GM21825 (cell line): ENCODE results near the gene OR13C8.
"Not testable (repeated sequence)": the region's sequence is repeated elsewhere in the genome, so short reads cannot be mapped to it uniquely, and the experiment has no call there.

ENCODE experiments used
- ATAC-seq: cut with Tn5 transposase; IDR thresholded peaks from one replicate; pipeline ENCODE4 v1.9.1; 2021; ENCODE audit warnings: mild to moderate bottlenecking, moderate library complexity; ENCODE audit not compliant: unreplicated experiment

Gene OR13C8

DNA sequence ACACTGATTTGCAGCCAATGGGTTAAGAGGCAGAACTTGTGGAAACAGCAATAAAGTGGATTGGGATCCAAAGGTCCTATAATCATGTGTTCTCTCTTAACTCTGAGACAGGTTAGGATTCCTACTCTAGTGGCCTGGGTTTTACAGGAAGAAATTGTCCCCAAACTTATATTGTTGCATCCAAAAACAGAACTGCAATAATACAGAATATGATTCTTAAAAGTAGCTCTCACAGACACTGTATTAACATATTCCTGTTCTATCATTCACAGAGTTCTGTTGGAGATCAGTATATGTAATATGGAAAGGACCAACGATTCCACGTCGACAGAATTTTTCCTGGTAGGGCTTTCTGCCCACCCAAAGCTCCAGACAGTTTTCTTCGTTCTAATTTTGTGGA, at the start of gene OR13C8:
TSS of gene OR13C8 (plus strand) at position 301 of the 400 bp plus-strand sequence. CDS start at position 301, 0 bp downstream.
- ATAC-seq: no peak

GRCh38 chr9:104520241-104520640, 48.7 kb upstream of the OR13C8 start:
- ATAC-seq: not testable (repeated sequence)

- ATAC-seq: no peak
Observed at GRCh38 chr9:104527109-104527508, 41.9 kb upstream of the OR13C8 start, which contains the start of gene OR13C4. TSS of gene OR13C4 (minus strand) at chr9:104527209. CDS start at chr9:104527209, 0 bp downstream.

- ATAC-seq: no peak
Observed at GRCh38 chr9:104536756-104537155, 32.2 kb upstream of the OR13C8 start, which contains the start of gene OR13C3. TSS of gene OR13C3 (minus strand) at chr9:104536856. CDS start at chr9:104536723, 133 bp downstream.

DNA sequence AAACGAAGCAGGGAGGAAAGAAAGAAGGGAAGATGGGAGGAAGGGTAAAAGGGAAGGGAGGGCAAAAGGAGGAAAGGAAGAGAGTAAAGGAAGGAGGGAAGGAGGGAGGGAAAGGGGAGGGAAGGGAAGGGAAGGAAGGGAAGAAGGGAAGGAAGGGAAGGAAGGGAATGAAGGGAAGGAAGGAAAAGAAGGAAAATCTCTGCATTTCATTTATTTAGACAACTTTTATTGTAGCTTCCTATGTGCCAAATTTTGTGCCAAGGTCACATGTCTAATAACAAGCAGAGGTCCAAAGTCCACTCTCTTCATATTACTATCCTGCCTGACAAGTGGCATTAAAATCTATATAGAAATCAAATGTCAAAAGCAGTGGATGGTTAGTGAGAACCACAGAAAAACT, 29.7 kb upstream of the OR13C8 start:
- no peak for ATAC-seq

DNA sequence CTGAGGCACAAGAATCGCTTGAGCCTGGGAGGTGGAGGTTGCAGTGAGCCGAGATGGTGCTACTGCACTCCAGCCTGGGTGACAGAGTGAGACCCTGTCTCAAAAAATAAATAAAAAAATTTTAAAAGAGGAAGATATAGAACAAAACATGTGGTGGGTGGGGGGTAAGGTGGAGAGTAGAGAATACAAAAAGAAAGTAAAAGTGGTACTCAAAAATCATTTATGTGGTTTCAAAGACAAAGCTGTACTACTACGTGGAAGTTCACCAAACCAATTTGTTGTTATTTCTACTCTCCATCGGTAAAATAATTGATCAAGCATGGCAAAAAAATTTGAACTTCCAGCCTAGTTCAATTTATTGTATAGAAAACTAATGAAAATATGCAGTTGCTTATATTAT, 24.3 kb upstream of the OR13C8 start:
- no peak for ATAC-seq

DNA sequence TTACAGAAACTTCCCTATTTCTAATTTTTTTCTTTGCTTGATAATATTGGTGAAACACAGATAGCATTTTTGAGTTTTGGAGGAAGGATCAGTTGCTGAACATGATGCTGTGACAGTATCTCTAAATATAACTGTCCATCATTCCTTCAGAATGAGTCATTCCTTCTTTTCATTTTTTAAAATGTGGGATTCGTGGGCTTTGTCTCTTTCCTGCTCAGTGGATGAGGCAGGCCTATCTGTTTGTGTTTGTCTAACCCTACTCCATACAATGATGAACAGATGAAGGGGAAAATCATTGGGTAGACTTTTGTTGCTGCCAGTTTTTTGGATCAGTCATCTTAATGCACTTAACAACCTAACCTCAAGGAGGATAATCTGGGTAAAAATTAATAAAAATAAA, 15.7 kb upstream of the OR13C8 start:
- ATAC-seq: no peak

DNA sequence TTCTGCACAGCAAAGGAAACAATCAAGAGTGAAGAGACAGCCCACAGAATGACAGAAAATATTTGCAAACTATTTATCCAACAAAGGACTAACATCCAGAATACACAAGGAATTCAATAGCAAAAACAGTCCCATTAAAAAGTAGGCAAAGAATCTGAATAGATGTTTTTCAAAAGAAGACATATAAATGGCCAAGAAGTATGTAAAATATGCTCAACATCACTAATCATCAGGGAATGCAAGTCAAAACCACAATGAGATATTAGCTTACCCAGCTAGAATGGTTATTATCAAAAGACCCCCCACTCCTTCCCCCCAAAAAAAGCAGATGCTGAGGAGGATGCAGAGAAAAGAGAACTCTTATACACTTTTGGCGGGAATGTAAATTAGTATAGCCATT, 13.4 kb upstream of the OR13C8 start:
- ATAC-seq: no peak

GRCh38 chr9:104556830-104557634, 11.9 kb upstream of the OR13C8 start:
- no peak for ATAC-seq

DNA sequence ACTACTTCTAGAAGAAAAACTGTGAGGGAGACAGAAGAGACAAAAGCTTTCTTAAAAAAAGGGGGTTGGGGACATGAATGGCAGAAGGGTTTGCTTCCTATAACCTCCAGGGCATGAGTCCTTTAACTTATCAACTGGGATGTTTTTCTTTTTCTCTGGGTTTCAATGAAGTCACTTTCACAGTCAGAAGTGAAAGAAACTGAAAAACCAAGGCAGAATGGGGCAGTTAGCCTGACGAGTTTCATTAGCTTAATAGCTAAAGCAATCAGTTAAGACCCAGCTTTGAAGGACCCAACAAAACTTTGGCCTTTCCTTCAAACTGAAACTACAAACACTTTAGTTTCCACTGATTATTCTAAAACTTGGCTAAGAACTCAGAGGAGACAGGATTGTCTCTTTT, 4.6 kb upstream of the OR13C8 start:
- ATAC-seq: no peak

DNA sequence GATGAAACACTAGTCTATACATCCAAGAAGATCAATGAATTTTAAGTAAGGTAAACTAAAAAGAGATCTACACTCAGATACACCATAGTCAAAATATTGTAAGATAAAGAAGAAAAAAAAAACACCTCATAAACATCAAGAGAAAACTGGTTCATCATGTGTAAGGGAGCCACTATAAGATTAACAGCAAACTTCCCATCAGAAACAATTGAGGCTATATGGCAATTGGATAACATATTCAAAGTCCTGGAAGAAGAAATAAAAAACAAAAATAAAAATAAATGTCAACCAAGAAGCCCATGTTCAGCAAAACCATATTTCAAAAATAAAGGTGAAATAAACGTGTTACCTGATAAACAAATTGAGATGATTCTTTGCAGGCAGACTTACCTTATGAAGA, 3.6 kb downstream of the OR13C8 start:
- no peak for ATAC-seq

- ATAC-seq: no peak
Observed at GRCh38 chr9:104575456-104575855, 6.5 kb downstream of the OR13C8 start.

- no peak for ATAC-seq
Observed at GRCh38 chr9:104577263-104577662, 8.3 kb downstream of the OR13C8 start.

DNA sequence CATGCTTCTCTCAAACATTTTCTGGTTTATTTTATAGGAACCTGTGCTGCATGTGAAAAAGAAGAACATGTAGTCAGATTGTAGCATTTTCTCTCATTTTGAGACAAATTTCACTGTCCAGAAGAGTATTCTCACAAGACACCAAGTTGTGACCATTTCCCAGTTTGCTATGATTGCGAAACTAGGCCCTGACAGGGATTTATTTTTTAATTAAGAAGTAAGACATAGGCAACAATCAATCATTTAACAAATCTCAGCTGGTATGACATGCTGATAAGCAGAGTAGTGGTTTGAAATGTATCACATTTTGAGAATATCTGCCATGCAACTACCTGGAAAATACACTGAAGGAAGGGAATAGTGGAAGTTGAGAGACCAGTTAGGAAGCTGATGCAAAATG, 11.6 kb downstream of the OR13C8 start:
- no peak for ATAC-seq

GRCh38 chr9:104586496-104587180, 17.7 kb downstream of the OR13C8 start:
- no peak for ATAC-seq

DNA sequence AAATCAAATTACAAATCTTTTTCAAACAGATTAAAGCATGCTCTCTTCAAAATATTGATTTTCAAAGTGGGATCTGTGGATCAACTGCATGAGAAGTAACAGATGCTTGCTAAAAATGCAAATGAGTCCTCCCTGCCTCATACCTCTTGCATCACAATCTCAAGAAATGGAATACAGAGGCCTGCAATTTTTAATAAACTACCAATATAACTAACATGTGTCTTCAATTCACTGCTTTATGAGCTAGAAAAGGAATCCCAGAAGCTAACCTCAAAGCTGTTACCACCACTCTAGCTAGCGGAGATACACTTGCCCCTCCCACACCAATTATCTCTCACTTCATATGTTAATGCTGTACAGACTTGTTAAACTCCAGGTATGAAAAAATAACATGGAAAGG, 20.7 kb downstream of the OR13C8 start:
- ATAC-seq: no peak

DNA sequence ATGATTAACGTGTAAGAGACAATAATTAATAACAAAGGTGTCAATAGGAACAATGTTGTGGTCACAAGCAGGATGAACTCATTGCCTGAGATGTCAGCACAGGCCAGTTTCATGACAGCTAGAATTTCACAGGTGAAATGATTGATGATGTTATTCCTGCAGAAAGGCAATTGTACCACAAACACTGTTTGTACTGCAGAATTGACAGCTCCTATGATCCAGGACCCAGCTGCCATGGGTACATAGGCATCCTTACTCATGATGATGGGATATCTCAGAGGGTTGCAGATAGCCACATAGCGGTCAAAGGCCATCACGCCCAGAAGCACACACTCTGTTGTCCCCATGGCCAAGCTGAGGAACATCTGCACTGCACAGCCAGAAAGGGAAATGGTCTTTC, 29.8 kb downstream of the OR13C8 start:
- not testable (repeated sequence) for ATAC-seq

DNA sequence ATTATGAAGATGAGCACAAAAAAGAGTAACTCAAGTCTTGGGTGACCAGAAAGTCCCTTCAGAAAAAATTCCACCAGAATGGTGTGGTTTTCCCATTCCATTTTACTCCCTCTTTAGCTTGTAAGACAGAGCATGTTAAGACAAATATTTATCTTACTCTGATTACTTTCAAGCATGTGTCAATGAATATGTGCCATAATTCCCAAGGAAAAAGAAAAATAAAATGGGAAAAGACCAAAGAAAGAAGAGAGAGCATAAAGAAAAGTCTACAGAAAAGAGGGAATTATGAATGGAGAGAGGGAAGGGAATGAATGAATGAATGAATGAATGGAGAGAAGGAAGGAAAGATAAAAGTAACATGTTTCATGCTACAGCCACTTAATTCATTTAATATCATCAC, 30.3 kb downstream of the OR13C8 start, which contains the start of gene OR13C5:
TSS of gene OR13C5 (minus strand) at position 101 of the 400 bp plus-strand sequence. CDS start at position 101, 0 bp downstream.
- not testable (repeated sequence) for ATAC-seq

GRCh38 chr9:104604801-104605200, 35.8 kb downstream of the OR13C8 start:
- ATAC-seq: no peak

DNA sequence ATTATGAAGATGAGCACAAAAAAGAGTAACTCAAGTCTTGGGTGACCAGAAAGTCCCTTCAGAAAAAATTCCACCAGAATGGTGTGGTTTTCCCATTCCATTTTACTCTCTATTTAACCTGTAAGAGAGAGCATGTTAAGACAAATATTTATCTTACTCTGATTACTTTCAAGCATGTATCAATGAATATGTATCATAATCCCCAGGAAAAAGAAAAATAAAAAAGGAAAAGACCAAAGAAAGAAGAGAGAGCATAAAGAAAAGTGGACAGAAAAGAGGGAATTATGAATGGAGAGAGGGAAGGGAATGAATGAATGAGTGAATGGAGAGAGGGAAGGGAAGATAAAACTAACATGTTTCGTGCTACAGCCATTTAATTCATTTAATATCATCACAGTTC, 36.6 kb downstream of the OR13C8 start, which contains the start of gene OR13C2:
TSS of gene OR13C2 (minus strand) at position 101 of the 400 bp plus-strand sequence. CDS start at position 101, 0 bp downstream.
- ATAC-seq: not testable (repeated sequence)

GRCh38 chr9:104606152-104606551, 37.2 kb downstream of the OR13C8 start:
- ATAC-seq: no peak

DNA sequence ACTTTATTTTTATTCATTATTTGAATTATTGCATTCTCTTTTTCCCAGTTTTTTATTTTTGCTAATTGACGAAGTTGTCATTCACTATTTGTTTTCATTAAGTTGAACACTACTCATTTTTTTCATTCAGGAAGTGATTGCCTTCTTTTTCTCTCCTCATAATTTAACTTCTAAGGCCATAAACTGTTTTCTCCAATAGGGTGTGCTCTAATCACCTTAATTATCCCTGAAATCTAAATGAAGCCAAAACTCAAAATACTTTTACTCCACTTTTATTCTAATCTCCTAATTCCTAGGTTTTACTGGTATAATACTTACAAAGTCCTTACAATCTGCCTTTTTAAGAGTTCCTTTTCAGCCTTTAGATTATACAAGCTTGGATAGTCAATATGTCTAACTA, 39.4 kb downstream of the OR13C8 start:
- ATAC-seq: no peak
